Measurements from ENCODE around the gene HBZ. TPM values are rescaled to one million over a fixed set of nuclear protein-coding genes. Genes with fewer than 3 reads are reported as not detected.
A peak's percentile ranks its signal among the peaks of the same experiment; 100 is the strongest.
"Not testable (repeated sequence)": the region's sequence is repeated elsewhere in the genome, so short reads cannot be mapped to it uniquely, and the experiment has no call there.

The HBZ gene
- total RNA-seq, 2 experiments from 2014 or later: not detected

DNA sequence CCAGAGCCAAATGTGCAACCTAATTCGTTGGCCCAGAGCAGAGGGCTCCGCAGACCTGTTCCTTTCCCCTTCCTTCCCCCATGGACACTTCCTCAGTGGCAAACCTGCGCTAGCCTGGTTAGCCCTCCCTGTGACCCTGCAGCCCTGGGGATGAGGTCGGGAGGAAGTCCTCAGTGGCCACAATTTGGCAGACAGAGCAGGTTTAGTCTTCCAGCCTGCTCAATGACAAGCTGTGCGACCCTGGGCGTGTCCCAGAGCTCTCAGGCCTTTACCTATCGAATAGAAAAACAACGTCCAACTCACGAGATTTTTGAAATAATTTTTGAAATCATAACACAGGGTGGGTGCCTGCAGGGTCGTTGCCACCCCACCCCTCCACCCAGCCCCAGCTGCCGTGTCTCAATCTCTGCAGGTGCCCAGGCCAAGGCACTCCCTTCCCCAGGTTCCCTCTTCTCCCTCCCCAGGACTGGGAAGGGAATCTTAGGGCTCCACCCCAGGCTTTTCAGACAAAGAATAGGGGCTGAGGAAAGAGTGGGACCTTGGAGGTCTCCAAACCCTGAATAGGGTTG, 14.8 kb downstream of the HBZ start:
- no peak overlapping the region for H3K27ac ChIP-seq (ENCODE audit: low read depth in 1 of 2, low read length in 2 of 2)
- Mint-ChIP-seq H3K36me3 (ENCODE audit: low read depth) (no peaks in the 10 kb centered on the region), H3K4me1 (ENCODE audit: low read depth) (peaks cover 2% of the 10 kb centered on the region), H3K27me3 (peaks cover 71% of the 10 kb centered on the region), H3K4me3 (peak overlapping the region; percentile 15), H3K27ac (no peak overlapping the region), H3K9me3 (no peaks in the 10 kb centered on the region)
- intact Hi-C loops (cut with DNase I, micrococcal nuclease): no loop called here
- CTCF ChIA-PET: no interaction called here
- DNase-seq (no peak), ATAC-seq (ENCODE audit: poor library complexity) (no peak)
- TF ChIP-seq CTCF (IDR thresholded peaks at IDR 0.05): no peak
- peaks cover 55 to 65% of the 10 kb centered on the region in 2 experiments for H3K27me3 ChIP-seq (ENCODE audit: control insufficient read depth in 1 of 2, insufficient read depth in 2 of 2, low read length in 2 of 2)
- peaks cover 0 to 13% of the 10 kb centered on the region in 2 experiments for H3K9me3 ChIP-seq (ENCODE audit: control insufficient read depth in 1 of 2, insufficient read depth in 1 of 2, low read length in 2 of 2)
- no peak overlapping the region for H3K4me3 ChIP-seq (ENCODE audit: low read length)
- H3K4me1 ChIP-seq (ENCODE audit: insufficient read depth, low read length): peaks cover 23% of the 10 kb centered on the region
- POLR2A ChIA-PET: no interaction called here
- H3K36me3 ChIP-seq (ENCODE audit: insufficient read depth, low read length): no peaks in the 10 kb centered on the region

GRCh38 chr16:168424-168823, 16.0 kb downstream of the HBZ start:
- Histone ChIP-seq H3K27ac (ENCODE audit: low read depth in 1 of 2, low read length in 2 of 2) (no peak overlapping the region), H3K27me3 (ENCODE audit: control insufficient read depth in 1 of 2, insufficient read depth in 2 of 2, low read length in 2 of 2) (peaks cover 51 to 54% of the 10 kb centered on the region in 2 experiments), H3K4me1 (ENCODE audit: insufficient read depth, low read length) (peaks cover 27% of the 10 kb centered on the region), H3K4me3 (ENCODE audit: low read length) (no peak overlapping the region), H3K9me3 (ENCODE audit: control insufficient read depth in 1 of 2, insufficient read depth in 1 of 2, low read length in 2 of 2) (peaks cover 0 to 13% of the 10 kb centered on the region in 2 experiments), H3K36me3 (ENCODE audit: insufficient read depth, low read length) (no peaks in the 10 kb centered on the region)
- ChIA-PET POLR2A (no interaction called here), CTCF (no interaction called here)
- H3K4me3 Mint-ChIP-seq: peak overlapping the region; percentile 49
- intact Hi-C loops (cut with DNase I, micrococcal nuclease): no loop called here
- peaks cover 66% of the 10 kb centered on the region for H3K27me3 Mint-ChIP-seq
- H3K4me1 Mint-ChIP-seq (ENCODE audit: low read depth): no peaks in the 10 kb centered on the region
- no peak for TF ChIP-seq CTCF (IDR thresholded peaks at IDR 0.05)
- no peak overlapping the region for H3K27ac Mint-ChIP-seq
- no peaks in the 10 kb centered on the region for H3K9me3 Mint-ChIP-seq
- no peak for DNase-seq
- no peak for ATAC-seq (ENCODE audit: poor library complexity)
- H3K36me3 Mint-ChIP-seq (ENCODE audit: low read depth): no peaks in the 10 kb centered on the region

DNA sequence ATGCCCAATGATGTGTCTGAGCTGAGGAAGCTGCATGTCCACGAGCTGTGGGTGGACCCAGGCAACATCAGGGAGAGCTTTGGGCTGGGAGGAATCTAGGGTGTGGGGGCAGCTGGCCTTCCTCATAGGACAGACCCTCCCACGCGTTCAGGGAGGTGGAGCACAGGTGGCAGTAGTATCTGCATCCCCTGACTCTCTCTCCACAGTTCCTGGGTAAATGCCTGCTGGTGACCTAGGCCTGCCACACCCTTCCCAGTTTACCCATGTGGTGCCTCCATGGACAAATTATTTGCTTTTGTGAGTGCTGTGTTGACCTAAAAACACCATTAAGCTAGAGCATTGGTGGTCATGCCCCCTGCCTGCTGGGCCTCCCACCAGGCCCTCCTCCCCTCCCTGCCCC, 16.6 kb downstream of the HBZ start:
- Mint-ChIP-seq H3K27ac (no peak overlapping the region), H3K4me1 (ENCODE audit: low read depth) (no peaks in the 10 kb centered on the region), H3K27me3 (peaks cover 72% of the 10 kb centered on the region), H3K4me3 (no peak overlapping the region), H3K36me3 (ENCODE audit: low read depth) (no peaks in the 10 kb centered on the region), H3K9me3 (no peaks in the 10 kb centered on the region)
- Histone ChIP-seq H3K4me3 (ENCODE audit: low read length) (no peak overlapping the region), H3K9me3 (ENCODE audit: control insufficient read depth in 1 of 2, insufficient read depth in 1 of 2, low read length in 2 of 2) (peaks cover 0 to 13% of the 10 kb centered on the region in 2 experiments), H3K4me1 (ENCODE audit: insufficient read depth, low read length) (peaks cover 28% of the 10 kb centered on the region), H3K27me3 (ENCODE audit: control insufficient read depth in 1 of 2, insufficient read depth in 2 of 2, low read length in 2 of 2) (peaks cover 52 to 54% of the 10 kb centered on the region in 2 experiments), H3K36me3 (ENCODE audit: insufficient read depth, low read length) (no peaks in the 10 kb centered on the region), H3K27ac (ENCODE audit: low read depth in 1 of 2, low read length in 2 of 2) (no peak overlapping the region)
- POLR2A ChIA-PET: no interaction called here
- CTCF ChIA-PET: no interaction called here
- intact Hi-C loops (cut with DNase I, micrococcal nuclease): no loop called here
- TF ChIP-seq CTCF (IDR thresholded peaks at IDR 0.05): no peak
- DNase-seq (no peak), ATAC-seq (ENCODE audit: poor library complexity) (no peak)

GRCh38 chr16:170088-170507, 17.7 kb downstream of the HBZ start:
- not testable (repeated sequence) for H3K4me3 Mint-ChIP-seq
- peaks cover 82% of the 10 kb centered on the region for H3K27me3 Mint-ChIP-seq

More at GRCh38 chr16:170088-170507, 17.7 kb downstream of the HBZ start:
- Histone ChIP-seq H3K4me1 (ENCODE audit: insufficient read depth, low read length) (peaks cover 25% of the 10 kb centered on the region), H3K9me3 (ENCODE audit: control insufficient read depth in 1 of 2, insufficient read depth in 1 of 2, low read length in 2 of 2) (peaks cover 0 to 11% of the 10 kb centered on the region in 2 experiments), H3K27me3 (ENCODE audit: control insufficient read depth in 1 of 2, insufficient read depth in 2 of 2, low read length in 2 of 2) (peaks cover 55 to 60% of the 10 kb centered on the region in 2 experiments)
- H3K27ac ChIP-seq (ENCODE audit: low read depth in 1 of 2, low read length in 2 of 2); intact Hi-C loops (cut with DNase I, micrococcal nuclease); H3K9me3 Mint-ChIP-seq; DNase-seq; H3K36me3 ChIP-seq (ENCODE audit: insufficient read depth, low read length); H3K4me3 ChIP-seq (ENCODE audit: low read length); H3K4me1 Mint-ChIP-seq (ENCODE audit: low read depth); CTCF ChIA-PET; H3K27ac Mint-ChIP-seq; POLR2A ChIA-PET; ATAC-seq (ENCODE audit: poor library complexity); H3K36me3 Mint-ChIP-seq (ENCODE audit: low read depth): not testable (repeated sequence)
